Astrocyte (in vitro differentiated cells and primary cell): ENCODE measurements around the gene ATG101. TPM values are rescaled to one million over a fixed set of nuclear protein-coding genes. Genes with fewer than 3 reads are reported as not detected.

Experiments used
- DNase-seq: peaks from one replicate; pipeline ENCODE4 v3.0.0-alpha.2; 2010; ENCODE audit warnings: low read depth
- FAIRE-seq: peaks from 2 replicates; lab custom pipeline; 2011; peaks lifted over from hg19 to GRCh38; lab: Jason Lieb, UNC
- H2AFZ ChIP-seq: 2 replicates; pipeline ENCODE4 v1.6.0; 2012; ENCODE audit warnings: low read depth, low read length, inconsistent platforms
- H3K27ac ChIP-seq: 2 replicates; pipeline ENCODE4 v1.5.1; 2011; ENCODE audit warnings: low read depth, low read length, inconsistent platforms
- H3K27me3 ChIP-seq: 2 replicates; pipeline ENCODE4 v1.6.0; 2011; ENCODE audit warnings: low read length, inconsistent platforms; ENCODE audit not compliant: insufficient read depth
- H3K36me3 ChIP-seq: 2 replicates; pipeline ENCODE4 v1.5.1; 2011; ENCODE audit warnings: low read length, inconsistent platforms; ENCODE audit not compliant: insufficient read depth
- H3K4me1 ChIP-seq: 2 replicates; pipeline ENCODE4 v1.5.1; 2011; ENCODE audit warnings: low read length, inconsistent platforms; ENCODE audit not compliant: insufficient read depth
- H3K4me2 ChIP-seq: 2 replicates; pipeline ENCODE4 v1.6.0; 2012; ENCODE audit warnings: low read length, inconsistent platforms
- H3K4me3 ChIP-seq: 2 replicates; pipeline ENCODE4 v1.5.1; 2011; ENCODE audit warnings: low read depth, mild to moderate bottlenecking, low read length, inconsistent platforms; ENCODE audit not compliant: insufficient read depth
- H3K79me2 ChIP-seq: 2 replicates; pipeline ENCODE4 v1.6.0; 2012; ENCODE audit warnings: mild to moderate bottlenecking, low read length, inconsistent platforms; ENCODE audit not compliant: insufficient read depth
- H3K9ac ChIP-seq: 2 replicates; pipeline ENCODE4 v1.6.0; 2012; ENCODE audit warnings: mild to moderate bottlenecking, low read length, inconsistent platforms
- H3K9me3 ChIP-seq: 2 replicates; pipeline ENCODE4 v1.5.1; 2012; ENCODE audit warnings: low read depth, mild to moderate bottlenecking, low read length, inconsistent platforms; ENCODE audit not compliant: insufficient read depth
- H4K20me1 ChIP-seq: 2 replicates; pipeline ENCODE4 v1.6.0; 2012; ENCODE audit warnings: low read length, inconsistent platforms; ENCODE audit not compliant: insufficient read depth
- H3K27ac Mint-ChIP-seq: one replicate; pipeline ENCODE4 v1.8.0; 2021; ENCODE audit warnings: mild to moderate bottlenecking, mixed read lengths; ENCODE audit not compliant: unreplicated experiment
- H3K27me3 Mint-ChIP-seq: one replicate; pipeline ENCODE4 v1.8.0; 2021; ENCODE audit warnings: low read depth, mixed read lengths; ENCODE audit not compliant: unreplicated experiment
- H3K36me3 Mint-ChIP-seq: one replicate; pipeline ENCODE4 v1.8.0; 2021; ENCODE audit warnings: low read depth, mixed read lengths; ENCODE audit not compliant: unreplicated experiment
- H3K4me1 Mint-ChIP-seq: one replicate; pipeline ENCODE4 v1.8.0; 2021; ENCODE audit warnings: low read depth, mixed read lengths; ENCODE audit not compliant: unreplicated experiment
- H3K4me3 Mint-ChIP-seq: one replicate; pipeline ENCODE4 v1.8.0; 2021; ENCODE audit warnings: mild to moderate bottlenecking, moderate library complexity, mixed read lengths; ENCODE audit not compliant: unreplicated experiment
- H3K9me3 Mint-ChIP-seq: one replicate; pipeline ENCODE4 v1.8.0; 2021; ENCODE audit warnings: mild to moderate bottlenecking, mixed read lengths; ENCODE audit not compliant: unreplicated experiment
- CTCF ChIP-seq: IDR thresholded peaks from 2 replicates; pipeline ENCODE4 v1.5.1; 2011; ENCODE audit warnings: low read depth, mild to moderate bottlenecking, inconsistent platforms, low read length, moderate library complexity; ENCODE audit not compliant: insufficient read depth
- EZH2 ChIP-seq: IDR thresholded peaks from 2 replicates; pipeline ENCODE4 v1.6.1; 2012; ENCODE audit warnings: mild to moderate bottlenecking, low read length, inconsistent platforms; ENCODE audit not compliant: insufficient read depth
- total RNA-seq: library from RNA; stranded (reverse); gene quantifications from 2 replicates; pipeline ENCODE4 v1.2.1, GENCODE V29; 2021

Gene ATG101
- total RNA-seq, 1 donor from 2014 or later, result 54.2 TPM

- H3K27me3 Mint-ChIP-seq, result peaks cover 61% of the 10 kb centered on the region
- no peak for FAIRE-seq
- no peak overlapping the region for H3K27ac Mint-ChIP-seq
These were observed 22.1 kb downstream of the ATG101 start for GRCh38 chr12:52091869-52092268.

GRCh38 chr12:52093346-52093745, 23.6 kb downstream of the ATG101 start:
- no peak overlapping the region for H3K4me3 ChIP-seq
- no peaks in the 10 kb centered on the region for H3K4me1 ChIP-seq
- no peak for FAIRE-seq
- H3K9ac ChIP-seq, result no peak overlapping the region
- Mint-ChIP-seq H3K36me3 (peaks cover 12% of the 10 kb centered on the region), H3K9me3 (peaks cover 12% of the 10 kb centered on the region), H3K27me3 (peaks cover 59% of the 10 kb centered on the region), H3K4me1 (no peaks in the 10 kb centered on the region), H3K27ac (no peak overlapping the region), H3K4me3 (no peak overlapping the region)
- H3K27ac ChIP-seq, result no peak overlapping the region
- no peaks in the 10 kb centered on the region for H3K36me3 ChIP-seq
- no peak overlapping the region for H2AFZ ChIP-seq
- TF ChIP-seq EZH2, result no peak
- no peak for TF ChIP-seq CTCF
- no peaks in the 10 kb centered on the region for H3K79me2 ChIP-seq
- no peak for DNase-seq
- peaks cover 26% of the 10 kb centered on the region for H3K27me3 ChIP-seq
- no peak overlapping the region for H3K4me2 ChIP-seq
- no peaks in the 10 kb centered on the region for H4K20me1 ChIP-seq
- H3K9me3 ChIP-seq, result no peaks in the 10 kb centered on the region

More at GRCh38 chr12:52091869-52092268, 22.1 kb downstream of the ATG101 start:
- no peak for DNase-seq
- H3K36me3 Mint-ChIP-seq, result peaks cover 20% of the 10 kb centered on the region
- H3K4me1 ChIP-seq, result no peaks in the 10 kb centered on the region
- no peak overlapping the region for H3K27ac ChIP-seq
- no peaks in the 10 kb centered on the region for H4K20me1 ChIP-seq
- no peaks in the 10 kb centered on the region for H3K36me3 ChIP-seq
- H3K9me3 Mint-ChIP-seq, result peaks cover 11% of the 10 kb centered on the region
- no peak overlapping the region for H3K9ac ChIP-seq
- H3K79me2 ChIP-seq, result no peaks in the 10 kb centered on the region
- H3K9me3 ChIP-seq, result no peaks in the 10 kb centered on the region
- no peak overlapping the region for H3K4me3 Mint-ChIP-seq
- H3K4me1 Mint-ChIP-seq, result no peaks in the 10 kb centered on the region
- H3K4me2 ChIP-seq, result no peak overlapping the region
- no peak for TF ChIP-seq CTCF
- TF ChIP-seq EZH2, result no peak
- peaks cover 29% of the 10 kb centered on the region for H3K27me3 ChIP-seq
- no peak overlapping the region for H2AFZ ChIP-seq
- no peak overlapping the region for H3K4me3 ChIP-seq

- peaks cover 17% of the 10 kb centered on the region for H3K27me3 ChIP-seq
- H3K27ac ChIP-seq, result no peak overlapping the region
- no peaks in the 10 kb centered on the region for H4K20me1 ChIP-seq
- TF ChIP-seq CTCF (no peak), EZH2 (no peak)
- FAIRE-seq (no peak), DNase-seq (no peak)
- H3K4me2 ChIP-seq, result no peak overlapping the region
- H3K79me2 ChIP-seq, result no peaks in the 10 kb centered on the region
- no peak overlapping the region for H2AFZ ChIP-seq
- H3K36me3 ChIP-seq, result no peaks in the 10 kb centered on the region
- no peak overlapping the region for H3K4me3 ChIP-seq
- Mint-ChIP-seq H3K36me3 (no peaks in the 10 kb centered on the region), H3K4me3 (no peak overlapping the region), H3K9me3 (peaks cover 10% of the 10 kb centered on the region), H3K27me3 (peaks cover 43% of the 10 kb centered on the region), H3K27ac (no peak overlapping the region), H3K4me1 (no peaks in the 10 kb centered on the region)
- H3K4me1 ChIP-seq, result no peaks in the 10 kb centered on the region
- H3K9me3 ChIP-seq, result no peaks in the 10 kb centered on the region
- no peak overlapping the region for H3K9ac ChIP-seq
These were observed 26.7 kb downstream of the ATG101 start for GRCh38 chr12:52096332-52097044.
